ENCODE data around the gene GMPR. TPM values are rescaled to one million over a fixed set of nuclear protein-coding genes. Genes with fewer than 3 reads are reported as not detected.

Gene GMPR
- total and polyA plus RNA-seq, 8 donors, result 4.5 to 25.9 (median 7.0) TPM

GRCh38 chr6:16249971-16250370 lies 11.6 kb downstream of the GMPR start:
- no peak for TF ChIP-seq CTCF (IDR thresholded peaks at IDR 0.05)
- peak overlapping the region in 3 of 4 donors; percentile 46 to 63 (median 58) for H3K27ac ChIP-seq
- intact Hi-C loops (cut with DNase I), result no loop called here
- H3K4me1 ChIP-seq, result no peaks in the 10 kb centered on the region
- H3K4me3 ChIP-seq, result no peak overlapping the region
- FAIRE-seq, result no peak
- no peaks in the 10 kb centered on the region for H3K27me3 ChIP-seq
- ATAC-seq, result peak; percentile 16 to 87 (median 73)
- no peaks in the 10 kb centered on the region for H3K9me3 ChIP-seq
- WGBS, 2 donors, result 65 to 77% methylated on average over 1 of the region's 1 CpG
- DNase-seq, result peak in 2 of 6 donors; percentile 27 to 28
- peaks cover 0 to 2% (median 0%) of the 10 kb centered on the region in 3 donors for H3K36me3 ChIP-seq

GRCh38 chr6:16251706-16252105 lies 13.3 kb downstream of the GMPR start:
- intact Hi-C loops (cut with DNase I), result no loop called here
- FAIRE-seq, result no peak
- no peak for DNase-seq
- H3K27ac ChIP-seq, result no peak overlapping the region
- no peaks in the 10 kb centered on the region for H3K9me3 ChIP-seq
- H3K27me3 ChIP-seq, result no peaks in the 10 kb centered on the region
- 78 to 90% methylated on average over 2 of the region's 2 CpGs for WGBS, 2 donors
- H3K4me1 ChIP-seq, result no peaks in the 10 kb centered on the region
- ATAC-seq, result no peak
- peaks cover 0 to 5% (median 0%) of the 10 kb centered on the region in 3 donors for H3K36me3 ChIP-seq
- no peak for TF ChIP-seq CTCF (IDR thresholded peaks at IDR 0.05)
- H3K4me3 ChIP-seq, result no peak overlapping the region

- WGBS, 2 donors, result 75 to 77% methylated on average over 2 of the region's 2 CpGs
- Histone ChIP-seq H3K27ac (no peak overlapping the region), H3K4me3 (no peak overlapping the region), H3K4me1 (no peaks in the 10 kb centered on the region), H3K36me3 (peaks cover 0 to 5% (median 0%) of the 10 kb centered on the region in 3 donors), H3K9me3 (no peaks in the 10 kb centered on the region), H3K27me3 (no peaks in the 10 kb centered on the region)
- DNase-seq, result no peak
- no peak for FAIRE-seq
- no peak for TF ChIP-seq CTCF (IDR thresholded peaks at IDR 0.05)
- no peak for ATAC-seq
- intact Hi-C loops (cut with DNase I), result no loop called here
These were observed 14.4 kb downstream of the GMPR start for GRCh38 chr6:16252686-16253299.

- Histone ChIP-seq H3K27ac (no peak overlapping the region), H3K36me3 (peaks cover 0 to 5% (median 0%) of the 10 kb centered on the region in 3 donors), H3K4me1 (no peaks in the 10 kb centered on the region), H3K4me3 (no peak overlapping the region), H3K27me3 (no peaks in the 10 kb centered on the region), H3K9me3 (no peaks in the 10 kb centered on the region)
- ATAC-seq (no peak), DNase-seq (no peak), FAIRE-seq (no peak)
- TF ChIP-seq CTCF (IDR thresholded peaks at IDR 0.05), result no peak
- intact Hi-C loops (cut with DNase I), result no loop called here
- 88 to 94% methylated on average over 10 of the region's 10 CpGs for WGBS, 2 donors
These were observed 15.2 kb downstream of the GMPR start for GRCh38 chr6:16253399-16254144.

GRCh38 chr6:16254535-16254934 lies 16.1 kb downstream of the GMPR start:
- Histone ChIP-seq H3K4me1 (no peaks in the 10 kb centered on the region), H3K27me3 (no peaks in the 10 kb centered on the region), H3K36me3 (peaks cover 0 to 5% (median 0%) of the 10 kb centered on the region in 3 donors), H3K4me3 (no peak overlapping the region), H3K9me3 (no peaks in the 10 kb centered on the region), H3K27ac (no peak overlapping the region)
- WGBS, 2 donors, result 95 to 96% methylated on average over 9 of the region's 9 CpGs
- no peak for ATAC-seq
- DNase-seq, result no peak
- TF ChIP-seq CTCF (IDR thresholded peaks at IDR 0.05), result no peak
- FAIRE-seq, result no peak
- intact Hi-C loops (cut with DNase I), result no loop called here
